T-helper 17 cell (primary cell): ENCODE data around the gene FHIT. TPM values are rescaled to one million over a fixed set of nuclear protein-coding genes. Genes with fewer than 3 reads are reported as not detected.

ENCODE experiments used
- ATAC-seq: fragments of 150-1000 bp; cut with Tn5 transposase; 2 replicates; pipeline ENCODE4 v1.10.0; 2021; ENCODE audit warnings: mild to moderate bottlenecking, moderate library complexity
- DNase-seq, 3 donors: peaks; one replicate each; pipeline versions ENCODE4 v3.0.0 to v3.0.0-alpha.2; 2020 to 2021
- H3K9me3 ChIP-seq: one replicate; pipeline ENCODE4 v1.7.0; 2013; ENCODE audit warnings: low read length, mild to moderate bottlenecking; ENCODE audit not compliant: control insufficient read depth, poor library complexity, severe bottlenecking
- H3K27ac Mint-ChIP-seq: one replicate; pipeline ENCODE4 v1.8.0; 2022; ENCODE audit warnings: mild to moderate bottlenecking, moderate library complexity, mixed read lengths
- H3K27me3 Mint-ChIP-seq: one replicate; pipeline ENCODE4 v1.8.0; 2022; ENCODE audit warnings: mixed read lengths
- H3K36me3 Mint-ChIP-seq: one replicate; pipeline ENCODE4 v1.8.0; 2022; ENCODE audit warnings: low read depth, mixed read lengths
- H3K4me1 Mint-ChIP-seq: one replicate; pipeline ENCODE4 v1.8.0; 2022; ENCODE audit warnings: mild to moderate bottlenecking, mixed read lengths
- H3K4me3 Mint-ChIP-seq: one replicate; pipeline ENCODE4 v1.8.0; 2022; ENCODE audit warnings: mild to moderate bottlenecking, moderate library complexity, mixed read lengths
- total RNA-seq, 4 donors: library from RNA in 2 of 4; stranded (reverse) in 2 of 4; gene quantifications; one replicate each; pipeline ENCODE4 v1.2.3 and lab custom pipeline; 2022 to 2026

Gene FHIT
- total RNA-seq, 2 donors from 2014 or later, result 18.8 to 28.6 TPM

DNA sequence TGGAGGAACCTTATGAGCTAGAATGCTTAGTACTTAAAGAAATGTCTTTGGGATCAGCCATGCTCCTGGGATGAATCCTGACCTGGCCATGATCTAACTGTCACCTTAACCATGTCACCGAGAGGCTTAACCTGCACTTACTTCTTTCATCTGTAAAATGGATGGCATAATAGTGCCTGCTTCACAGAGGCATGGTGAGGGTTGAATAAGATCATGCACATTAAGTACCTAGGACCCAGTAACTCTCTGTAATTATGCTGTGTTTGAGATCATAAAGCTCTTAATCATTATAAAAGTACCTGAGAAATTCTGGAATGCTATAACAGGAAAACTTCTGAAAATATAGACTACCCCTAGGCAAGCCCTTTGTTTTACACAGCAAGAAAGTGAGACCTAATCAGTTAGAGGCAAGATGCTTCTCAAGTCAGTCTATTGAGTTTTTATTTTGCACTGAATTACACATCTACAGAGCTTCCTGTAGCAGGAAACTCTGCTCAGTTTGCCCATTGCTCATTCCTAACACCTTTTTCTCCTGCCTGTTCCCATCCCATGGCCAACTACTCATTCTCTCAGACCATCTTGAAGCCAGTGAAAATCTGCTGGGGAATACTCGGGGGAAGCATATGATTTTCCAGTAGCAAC, 1185.9 kb downstream of the FHIT start:
- Mint-ChIP-seq H3K27me3 (no peaks in the 10 kb centered on the region), H3K36me3 (peaks cover 2% of the 10 kb centered on the region), H3K4me3 (peak overlapping the region; percentile 63), H3K4me1 (peaks cover 19% of the 10 kb centered on the region), H3K27ac (no peak overlapping the region)
- DNase-seq (no peak), ATAC-seq (no peak)
- H3K9me3 ChIP-seq, result no peaks in the 10 kb centered on the region

DNA sequence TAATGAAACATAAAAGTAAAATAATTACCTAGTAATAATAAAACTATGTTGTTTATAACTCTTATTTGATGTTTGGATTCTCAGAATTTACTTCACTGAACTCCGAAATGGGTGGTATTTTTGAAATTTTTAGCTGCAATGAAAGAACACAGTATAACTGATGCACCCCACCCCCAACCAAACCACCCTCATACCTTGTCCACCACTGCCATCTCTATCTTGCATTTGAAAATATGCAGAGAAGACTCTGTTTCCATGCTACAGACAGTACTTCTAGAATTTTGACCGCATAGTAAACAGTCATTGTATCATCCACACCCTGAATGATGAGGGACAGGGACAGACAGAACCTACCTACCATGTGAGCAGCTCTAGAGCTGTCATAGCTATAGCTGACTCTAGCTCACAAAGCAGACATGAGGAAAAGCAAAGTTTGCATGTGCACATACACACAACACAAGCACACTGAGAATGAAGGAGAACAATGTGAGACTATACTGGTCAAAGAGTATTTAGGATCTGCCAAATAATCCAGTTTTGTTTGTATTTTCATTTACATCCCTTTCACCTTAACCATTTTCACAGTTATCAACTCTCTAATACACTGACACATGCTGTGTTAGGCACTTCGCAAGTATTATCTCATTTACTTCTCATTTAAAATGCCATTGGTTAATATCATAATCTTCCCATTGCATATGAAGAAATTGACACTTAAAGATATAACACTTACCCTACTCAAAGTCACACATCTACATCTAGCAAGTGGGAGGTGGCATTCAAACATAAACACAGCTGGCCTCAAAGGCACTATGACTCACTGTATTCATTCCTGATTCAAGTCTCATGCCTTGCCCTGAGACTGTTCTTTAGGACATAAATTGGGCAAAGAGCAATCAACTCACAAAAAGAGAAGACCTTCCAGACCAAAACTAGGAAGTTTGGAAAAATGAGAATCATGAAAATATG, 1186.8 kb downstream of the FHIT start:
- H3K9me3 ChIP-seq, result no peaks in the 10 kb centered on the region
- DNase-seq, result no peak
- Mint-ChIP-seq H3K27me3 (no peaks in the 10 kb centered on the region), H3K4me1 (peaks cover 17% of the 10 kb centered on the region), H3K4me3 (no peak overlapping the region), H3K27ac (no peak overlapping the region), H3K36me3 (peaks cover 2% of the 10 kb centered on the region)
- no peak for ATAC-seq

DNA sequence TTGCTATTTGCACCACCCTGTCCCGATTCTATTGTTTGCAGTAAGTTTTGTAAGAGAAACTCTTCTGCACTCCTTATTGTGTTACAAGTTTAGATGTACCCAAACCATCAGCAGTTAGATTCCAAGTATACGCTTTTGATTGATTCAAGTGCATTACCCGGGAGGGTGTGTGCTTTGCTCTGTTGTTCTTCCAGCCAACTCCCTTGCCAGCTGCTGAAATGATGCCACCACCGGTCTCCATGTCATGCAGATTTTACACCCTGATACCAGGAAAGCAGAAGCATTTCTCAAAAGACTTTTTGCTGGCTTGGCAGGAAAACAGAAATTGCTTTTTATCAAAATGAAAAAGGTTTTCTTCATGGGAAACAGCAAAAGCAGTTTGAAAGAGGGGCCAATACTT, 1194.8 kb downstream of the FHIT start:
- Mint-ChIP-seq H3K4me1 (peaks cover 8% of the 10 kb centered on the region), H3K4me3 (no peak overlapping the region), H3K36me3 (no peaks in the 10 kb centered on the region), H3K27me3 (no peaks in the 10 kb centered on the region), H3K27ac (no peak overlapping the region)
- no peak for DNase-seq
- no peak for ATAC-seq
- no peaks in the 10 kb centered on the region for H3K9me3 ChIP-seq

DNA sequence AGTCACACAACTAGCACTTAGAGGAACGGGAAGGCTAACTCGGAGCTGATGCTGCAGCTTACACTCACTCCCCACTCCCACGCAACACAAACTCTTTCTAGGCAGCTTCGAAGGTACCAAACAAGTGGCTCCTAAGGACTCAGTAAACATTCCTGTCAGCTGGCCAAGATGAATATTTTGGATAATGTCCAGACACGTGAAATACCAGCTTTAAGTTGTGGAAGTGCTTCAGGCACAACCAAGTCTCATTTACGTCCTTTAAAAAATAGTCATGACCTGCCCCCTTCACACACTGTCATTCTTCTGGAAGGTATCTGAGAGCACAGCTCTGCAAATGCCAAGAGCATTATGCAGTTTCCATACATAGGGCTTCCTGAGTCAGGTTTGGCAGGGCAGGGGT, 1195.5 kb downstream of the FHIT start:
- Mint-ChIP-seq H3K36me3 (no peaks in the 10 kb centered on the region), H3K27me3 (no peaks in the 10 kb centered on the region), H3K4me1 (peaks cover 8% of the 10 kb centered on the region), H3K4me3 (no peak overlapping the region), H3K27ac (no peak overlapping the region)
- ATAC-seq (no peak), DNase-seq (no peak)
- no peaks in the 10 kb centered on the region for H3K9me3 ChIP-seq

DNA sequence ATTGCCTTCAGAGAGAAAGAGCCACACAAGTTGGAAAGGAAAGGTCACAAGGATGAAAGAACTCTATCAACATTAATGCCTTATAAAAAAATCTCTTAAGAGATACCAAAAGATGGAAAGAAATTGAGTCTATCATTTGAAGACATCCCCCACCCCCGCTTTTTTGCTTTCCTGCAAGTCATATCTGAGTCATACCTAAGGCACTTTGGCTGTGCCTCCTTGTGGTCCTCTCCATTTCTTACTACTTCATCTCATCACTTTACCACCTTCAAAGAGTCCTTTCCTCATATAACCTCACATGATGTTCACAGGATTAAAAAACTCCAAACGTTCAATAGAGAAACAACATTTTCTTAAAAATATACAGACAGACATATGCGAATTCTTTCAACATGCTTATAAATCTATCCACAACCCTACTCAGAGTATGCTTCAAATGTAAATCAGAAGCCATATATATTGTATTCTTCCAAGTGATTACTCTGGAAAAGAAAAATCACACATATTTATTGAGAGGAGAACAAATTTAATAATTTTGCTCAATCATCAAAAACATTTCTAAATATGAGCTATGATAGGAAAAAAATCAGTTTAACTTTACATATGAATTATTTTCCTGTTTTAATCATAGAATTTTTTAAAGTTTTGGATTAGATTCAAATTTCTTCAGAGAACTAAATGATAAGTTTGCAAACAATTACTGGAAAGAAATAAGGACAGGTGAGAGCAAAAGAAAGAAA, 1197.6 kb downstream of the FHIT start:
- H3K27ac Mint-ChIP-seq, result no peak overlapping the region
- no peaks in the 10 kb centered on the region for H3K9me3 ChIP-seq
- no peaks in the 10 kb centered on the region for H3K36me3 Mint-ChIP-seq
- H3K4me1 Mint-ChIP-seq, result peaks cover 11% of the 10 kb centered on the region
- no peak for DNase-seq
- no peaks in the 10 kb centered on the region for H3K27me3 Mint-ChIP-seq
- no peak for ATAC-seq
- no peak overlapping the region for H3K4me3 Mint-ChIP-seq

DNA sequence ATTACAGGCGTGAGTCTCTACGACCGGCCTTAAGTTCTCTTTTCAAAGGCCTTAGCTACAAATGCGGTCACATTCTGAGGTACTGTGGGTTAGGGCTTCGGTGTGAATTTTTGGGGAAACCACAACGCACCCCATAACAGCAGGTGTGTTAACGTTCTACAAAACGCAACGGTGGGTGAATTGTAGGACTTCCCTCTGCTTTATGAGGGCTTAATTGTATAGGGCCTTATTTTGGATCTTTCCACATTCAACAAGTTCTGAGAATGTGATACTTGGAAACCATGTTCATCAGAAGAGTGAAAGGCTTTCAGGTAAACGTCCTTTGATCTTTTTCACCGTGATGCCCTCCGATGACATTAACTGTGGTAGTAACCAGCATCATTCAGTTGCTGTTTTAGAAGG, 1202.8 kb downstream of the FHIT start:
- Mint-ChIP-seq H3K4me1 (peaks cover 20% of the 10 kb centered on the region), H3K4me3 (peak overlapping the region; percentile 68), H3K27me3 (no peaks in the 10 kb centered on the region), H3K27ac (peak overlapping the region; percentile 84), H3K36me3 (no peaks in the 10 kb centered on the region)
- ATAC-seq, result peak; percentile 75
- H3K9me3 ChIP-seq, result no peaks in the 10 kb centered on the region
- DNase-seq, result no peak

DNA sequence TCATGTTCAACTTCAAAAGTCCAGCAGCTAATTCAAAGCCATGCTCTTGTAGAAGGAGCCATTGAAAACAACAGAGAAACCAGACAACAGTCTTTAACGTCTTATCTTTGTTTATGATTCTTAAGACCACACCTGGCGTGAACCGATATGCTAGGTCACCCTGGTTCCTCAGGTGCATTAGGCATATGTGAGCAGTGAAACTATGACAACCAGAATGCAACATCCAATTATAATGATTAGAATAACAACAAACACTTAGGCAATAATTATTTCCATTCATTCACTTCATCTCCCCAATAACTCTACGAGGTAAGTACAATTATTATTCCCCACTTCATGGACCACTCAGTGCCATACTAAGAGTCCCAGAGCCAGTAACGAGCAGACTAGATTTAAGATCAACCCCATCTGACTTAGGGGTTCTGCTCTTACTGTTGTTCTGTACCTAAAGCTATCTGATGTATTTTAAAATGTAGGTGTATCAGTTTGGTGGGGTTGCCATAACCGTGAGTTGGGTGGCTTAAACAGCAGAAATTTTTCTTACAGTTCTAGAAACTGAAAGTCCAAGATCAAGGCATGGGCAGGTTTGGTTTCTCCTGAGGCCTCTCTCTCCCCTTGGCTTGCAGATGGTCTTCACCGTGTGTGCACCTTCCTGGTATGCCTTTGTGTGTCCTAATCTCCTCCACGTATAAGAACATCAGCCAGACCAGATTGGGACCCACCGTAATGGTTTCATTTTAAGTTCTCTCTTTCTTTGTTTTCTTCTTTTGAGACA, 1203.6 kb downstream of the FHIT start:
- Mint-ChIP-seq H3K27ac (peak overlapping the region; percentile 84), H3K4me3 (peak overlapping the region; percentile 68), H3K4me1 (peaks cover 17% of the 10 kb centered on the region), H3K36me3 (no peaks in the 10 kb centered on the region), H3K27me3 (no peaks in the 10 kb centered on the region)
- H3K9me3 ChIP-seq, result no peaks in the 10 kb centered on the region
- peak; percentile 29 for ATAC-seq
- no peak for DNase-seq

DNA sequence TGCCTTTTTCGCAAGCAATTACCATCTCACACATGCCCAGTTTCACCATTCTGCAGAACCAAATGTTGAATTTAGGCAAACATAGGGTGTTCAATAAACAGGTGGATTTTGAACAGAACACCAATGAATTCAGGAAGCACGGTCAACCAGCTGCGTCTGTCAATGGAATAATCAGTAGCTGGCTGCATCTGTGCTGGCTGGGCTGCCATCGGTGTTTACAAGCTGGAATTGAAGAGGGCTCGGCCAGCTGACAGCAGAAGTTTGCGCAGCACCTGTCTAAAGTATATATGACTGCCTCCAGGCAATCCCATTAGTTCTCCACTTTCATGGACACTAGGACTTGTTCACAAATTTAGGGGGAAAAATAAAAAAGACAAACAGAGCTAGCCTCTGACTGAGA, 1205.0 kb downstream of the FHIT start:
- Mint-ChIP-seq H3K4me3 (no peak overlapping the region), H3K4me1 (peaks cover 17% of the 10 kb centered on the region), H3K27ac (no peak overlapping the region), H3K27me3 (no peaks in the 10 kb centered on the region), H3K36me3 (no peaks in the 10 kb centered on the region)
- ATAC-seq, result no peak
- no peaks in the 10 kb centered on the region for H3K9me3 ChIP-seq
- DNase-seq, result no peak

DNA sequence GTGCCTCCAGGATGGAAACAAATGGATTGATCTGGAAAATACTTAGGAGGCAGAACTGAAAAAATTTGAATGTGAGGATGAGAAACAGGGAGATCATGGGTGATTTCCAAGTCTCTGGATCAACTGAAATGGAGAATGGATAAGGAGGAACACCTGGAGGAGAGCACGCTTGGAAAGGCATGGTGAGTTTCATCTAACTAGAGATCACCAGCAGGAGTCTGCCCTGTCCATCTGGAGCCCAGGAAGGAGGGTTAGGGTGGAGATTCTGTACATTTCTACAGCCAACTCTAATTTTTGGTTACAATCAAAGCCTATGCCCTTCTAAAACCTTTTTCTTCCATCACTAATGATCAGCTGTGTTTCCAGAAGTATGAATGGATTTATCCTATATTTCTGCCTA, 1205.6 kb downstream of the FHIT start:
- Mint-ChIP-seq H3K4me1 (peaks cover 19% of the 10 kb centered on the region), H3K27ac (no peak overlapping the region), H3K4me3 (no peak overlapping the region), H3K27me3 (no peaks in the 10 kb centered on the region), H3K36me3 (no peaks in the 10 kb centered on the region)
- DNase-seq (no peak), ATAC-seq (no peak)
- H3K9me3 ChIP-seq, result no peaks in the 10 kb centered on the region

DNA sequence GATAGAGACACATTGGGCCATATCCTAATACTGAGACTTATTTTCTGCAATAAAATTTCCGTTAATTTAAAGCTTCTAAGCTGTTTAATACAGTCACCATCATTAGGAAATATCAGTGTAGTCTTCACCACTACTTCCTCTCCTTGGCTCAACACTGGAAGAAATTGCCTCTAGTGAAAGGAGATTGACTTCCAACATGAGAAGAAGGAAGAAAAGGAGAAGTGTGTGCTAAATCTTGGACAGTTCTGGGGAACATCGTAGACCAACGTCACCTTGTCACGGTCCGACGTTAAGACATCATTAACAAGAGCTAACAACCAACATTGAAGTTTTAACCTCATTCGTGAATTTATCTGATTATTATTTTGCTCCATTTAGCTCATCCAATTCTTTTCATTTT, 1214.4 kb downstream of the FHIT start:
- no peak for ATAC-seq
- no peaks in the 10 kb centered on the region for H3K9me3 ChIP-seq
- H3K4me1 Mint-ChIP-seq, result peaks cover 2% of the 10 kb centered on the region
- peaks cover 5% of the 10 kb centered on the region for H3K36me3 Mint-ChIP-seq
- no peak overlapping the region for H3K4me3 Mint-ChIP-seq
- no peaks in the 10 kb centered on the region for H3K27me3 Mint-ChIP-seq
- DNase-seq, result no peak
- no peak overlapping the region for H3K27ac Mint-ChIP-seq

DNA sequence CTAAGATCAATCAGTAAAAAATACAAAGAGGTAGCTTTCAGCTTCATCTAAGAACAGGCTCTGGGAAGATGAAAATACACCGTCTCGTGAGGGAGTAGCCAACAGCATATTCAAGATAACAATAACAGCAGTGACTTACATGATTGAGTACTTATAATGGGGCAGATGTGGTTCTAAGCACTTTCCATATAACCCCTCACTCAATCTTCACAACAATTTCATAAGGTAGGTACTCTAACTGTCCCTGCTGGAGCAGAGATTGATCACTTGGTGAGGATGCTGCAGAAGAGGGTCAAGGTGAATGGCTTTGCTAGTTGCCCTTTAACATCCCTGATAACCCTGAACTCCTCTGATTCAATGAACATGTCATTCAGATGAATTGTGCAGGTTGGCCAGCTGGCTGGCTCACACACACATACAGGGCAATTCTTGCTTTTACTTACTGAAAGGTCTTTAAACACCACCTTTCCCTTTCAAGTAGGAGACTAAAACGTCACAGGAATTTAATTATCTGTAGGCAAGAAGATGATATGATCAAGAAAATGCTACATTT, 1217.3 kb downstream of the FHIT start:
- no peaks in the 10 kb centered on the region for H3K4me1 Mint-ChIP-seq
- peaks cover 2% of the 10 kb centered on the region for H3K36me3 Mint-ChIP-seq
- no peak overlapping the region for H3K27ac Mint-ChIP-seq
- no peak overlapping the region for H3K4me3 Mint-ChIP-seq
- no peaks in the 10 kb centered on the region for H3K27me3 Mint-ChIP-seq
- no peak for ATAC-seq
- no peaks in the 10 kb centered on the region for H3K9me3 ChIP-seq
- no peak for DNase-seq

DNA sequence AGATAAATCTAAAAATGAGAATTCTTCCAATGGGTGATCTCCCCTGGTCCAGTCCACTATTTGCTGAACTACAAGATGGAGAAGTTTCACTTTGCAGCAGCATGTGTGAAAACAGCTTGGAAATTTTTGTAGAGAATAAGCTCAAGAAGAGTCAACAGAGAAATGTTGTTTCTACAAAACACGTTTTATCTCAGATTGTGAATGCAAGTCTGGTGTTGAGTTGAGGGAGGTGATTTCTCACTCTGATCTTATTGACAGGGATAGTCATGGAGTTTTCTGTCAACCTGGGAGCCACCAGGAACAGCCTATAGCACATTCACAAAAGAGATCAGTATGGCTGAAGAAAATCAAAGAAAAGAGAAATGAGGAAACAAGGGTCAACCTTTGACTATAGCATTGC, 1220.3 kb downstream of the FHIT start:
- Mint-ChIP-seq H3K4me1 (peaks cover 5% of the 10 kb centered on the region), H3K36me3 (peaks cover 2% of the 10 kb centered on the region), H3K4me3 (no peak overlapping the region), H3K27me3 (no peaks in the 10 kb centered on the region), H3K27ac (no peak overlapping the region)
- no peak for ATAC-seq
- no peak for DNase-seq
- H3K9me3 ChIP-seq, result no peaks in the 10 kb centered on the region
